HG03280 (cell line): ENCODE measurements around the gene MACF1.
"Not testable (repeated sequence)": the region's sequence is repeated elsewhere in the genome, so short reads cannot be mapped to it uniquely, and the experiment has no call there.

Experiments
- ATAC-seq: cut with Tn5 transposase; IDR thresholded peaks from one replicate; pipeline ENCODE4 v1.9.1; 2021; ENCODE audit warnings: mild to moderate bottlenecking, moderate library complexity; ENCODE audit not compliant: unreplicated experiment

Gene MACF1

GRCh38 chr1:39450041-39450440, 245.5 kb downstream of the MACF1 start:
- ATAC-seq = not testable (repeated sequence)

DNA sequence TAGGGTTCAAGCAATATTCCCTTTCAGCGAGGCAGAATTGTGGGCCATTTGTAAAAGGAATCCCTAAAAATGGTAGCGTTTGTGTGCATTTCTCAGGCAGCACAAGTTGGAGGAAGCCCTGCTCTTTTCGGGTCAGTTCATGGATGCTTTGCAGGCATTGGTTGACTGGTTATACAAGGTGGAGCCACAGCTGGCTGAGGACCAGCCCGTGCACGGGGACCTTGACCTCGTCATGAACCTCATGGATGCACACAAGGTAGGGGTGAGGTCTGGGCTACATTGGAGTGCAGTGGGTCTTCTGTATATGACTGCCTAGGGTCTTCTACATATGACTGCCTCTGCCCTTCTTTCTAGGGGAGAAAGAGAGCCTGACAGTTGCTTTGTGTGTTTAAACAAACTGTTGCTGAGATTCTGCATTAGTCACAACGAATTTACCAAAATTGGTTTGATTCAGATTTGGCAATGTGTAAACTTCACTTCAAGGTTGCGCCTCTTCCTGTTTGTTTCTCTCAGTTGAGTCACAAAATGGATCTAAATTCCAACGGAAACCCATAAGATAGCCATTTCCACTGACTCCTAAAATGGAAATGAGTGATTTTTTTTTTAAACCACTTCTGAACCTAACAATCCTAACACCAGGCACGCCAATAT, 246.6 kb downstream of the MACF1 start:
- ATAC-seq = no peak

GRCh38 chr1:39452081-39452480, 247.6 kb downstream of the MACF1 start:
- no peak for ATAC-seq

GRCh38 chr1:39452540-39452939, 248.0 kb downstream of the MACF1 start:
- no peak for ATAC-seq

GRCh38 chr1:39453603-39454002, 249.1 kb downstream of the MACF1 start:
- no peak for ATAC-seq

GRCh38 chr1:39458991-39459390, 254.5 kb downstream of the MACF1 start:
- no peak for ATAC-seq

- no peak for ATAC-seq
Measured at GRCh38 chr1:39462074-39462473, 257.6 kb downstream of the MACF1 start.

DNA sequence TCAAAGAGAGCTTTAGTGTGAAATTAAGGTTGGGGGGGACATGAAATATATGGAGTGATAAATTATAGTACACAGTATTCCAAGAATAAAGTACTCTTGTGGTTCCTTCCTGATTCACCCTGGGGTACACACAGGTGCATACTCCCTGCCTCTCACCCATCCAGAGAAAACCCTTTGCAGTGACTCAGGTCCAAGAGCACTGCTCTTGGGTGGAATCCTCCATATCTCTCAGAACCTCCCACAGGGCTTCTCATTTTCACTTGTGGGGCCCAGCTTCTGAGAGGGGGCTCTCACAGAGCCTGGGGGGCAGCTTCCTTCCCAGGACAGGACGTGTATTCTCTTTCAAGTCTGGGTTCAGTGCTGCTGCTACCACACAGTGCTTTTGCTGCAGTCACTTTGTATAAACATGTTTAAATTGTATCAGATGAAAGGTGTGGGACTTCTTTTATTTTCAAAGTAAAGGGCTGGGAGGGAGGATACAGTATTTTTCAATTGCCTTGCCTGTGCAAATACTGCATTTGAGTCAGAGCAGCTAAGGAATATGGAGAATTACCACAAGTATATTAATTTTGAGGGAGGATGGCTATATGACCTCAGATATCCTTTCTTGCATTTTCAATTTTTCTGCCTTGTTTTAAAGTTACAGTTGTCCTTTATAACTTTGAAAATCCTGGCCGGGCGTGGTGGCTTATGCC, 262.1 kb downstream of the MACF1 start:
- no peak for ATAC-seq

- not testable (repeated sequence) for ATAC-seq
Measured at GRCh38 chr1:39467108-39467720, 262.7 kb downstream of the MACF1 start.

DNA sequence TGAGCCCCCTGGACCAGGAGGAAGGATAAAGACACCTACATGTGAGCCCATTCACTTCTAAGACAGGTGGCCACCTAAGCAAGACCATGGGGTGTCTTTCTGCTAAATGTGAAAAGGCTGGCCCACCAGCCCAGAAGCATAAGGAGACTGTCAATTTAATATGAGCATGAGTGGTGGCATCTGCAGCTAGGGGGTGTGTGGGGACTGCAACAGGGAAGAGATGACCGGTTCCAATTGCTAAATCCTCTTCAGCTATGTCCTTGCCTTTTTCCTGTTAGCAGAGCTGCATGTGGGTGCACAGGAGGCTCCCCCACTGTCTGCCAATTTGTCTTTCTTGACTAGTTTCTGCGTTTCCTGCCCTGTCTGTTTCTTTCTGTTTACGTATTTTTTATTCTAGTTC, 264.7 kb downstream of the MACF1 start:
- no peak for ATAC-seq

GRCh38 chr1:39470040-39470439, 265.5 kb downstream of the MACF1 start:
- no peak for ATAC-seq

GRCh38 chr1:39472826-39473225, 268.3 kb downstream of the MACF1 start:
- no peak for ATAC-seq

DNA sequence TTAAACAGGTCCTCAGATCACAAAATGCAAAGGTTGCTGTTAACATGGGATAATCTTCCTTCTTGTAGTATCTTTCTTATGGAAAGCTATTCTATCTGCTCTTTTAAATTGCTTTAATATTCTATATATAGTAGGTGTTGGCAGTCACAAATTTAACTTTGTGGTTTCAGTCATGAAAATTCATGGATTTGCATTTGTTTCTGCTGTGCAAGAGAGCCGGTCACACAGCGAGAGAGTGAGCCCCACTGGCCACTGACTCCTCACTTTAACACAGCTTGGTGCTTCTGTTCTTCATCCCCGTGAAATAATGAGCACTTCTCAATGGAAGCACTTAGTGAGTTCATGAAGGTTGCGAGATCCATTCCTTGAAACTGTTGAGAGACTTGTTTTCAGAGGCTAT, 268.8 kb downstream of the MACF1 start:
- no peak for ATAC-seq

DNA sequence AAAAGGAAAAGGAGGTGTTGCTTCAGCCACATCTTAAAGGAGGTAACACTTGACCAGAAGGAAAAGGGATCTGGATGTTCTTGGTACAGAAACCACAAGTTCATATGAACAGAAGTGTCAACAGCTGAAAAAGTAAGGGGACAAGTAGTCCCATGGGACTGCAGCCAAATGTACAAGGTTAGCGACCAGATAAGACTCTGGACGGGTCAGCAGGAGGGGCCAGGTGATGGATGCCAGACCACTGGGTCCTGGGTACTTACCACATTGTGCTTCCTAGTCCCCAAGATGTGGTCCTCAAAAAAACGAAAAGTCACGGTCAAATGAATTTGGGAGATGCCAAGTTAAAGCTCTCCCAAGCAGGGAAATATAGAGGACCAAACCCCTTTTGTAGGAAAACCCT, 270.3 kb downstream of the MACF1 start:
- ATAC-seq = no peak

GRCh38 chr1:39475551-39475950, 271.1 kb downstream of the MACF1 start:
- ATAC-seq = not testable (repeated sequence)

DNA sequence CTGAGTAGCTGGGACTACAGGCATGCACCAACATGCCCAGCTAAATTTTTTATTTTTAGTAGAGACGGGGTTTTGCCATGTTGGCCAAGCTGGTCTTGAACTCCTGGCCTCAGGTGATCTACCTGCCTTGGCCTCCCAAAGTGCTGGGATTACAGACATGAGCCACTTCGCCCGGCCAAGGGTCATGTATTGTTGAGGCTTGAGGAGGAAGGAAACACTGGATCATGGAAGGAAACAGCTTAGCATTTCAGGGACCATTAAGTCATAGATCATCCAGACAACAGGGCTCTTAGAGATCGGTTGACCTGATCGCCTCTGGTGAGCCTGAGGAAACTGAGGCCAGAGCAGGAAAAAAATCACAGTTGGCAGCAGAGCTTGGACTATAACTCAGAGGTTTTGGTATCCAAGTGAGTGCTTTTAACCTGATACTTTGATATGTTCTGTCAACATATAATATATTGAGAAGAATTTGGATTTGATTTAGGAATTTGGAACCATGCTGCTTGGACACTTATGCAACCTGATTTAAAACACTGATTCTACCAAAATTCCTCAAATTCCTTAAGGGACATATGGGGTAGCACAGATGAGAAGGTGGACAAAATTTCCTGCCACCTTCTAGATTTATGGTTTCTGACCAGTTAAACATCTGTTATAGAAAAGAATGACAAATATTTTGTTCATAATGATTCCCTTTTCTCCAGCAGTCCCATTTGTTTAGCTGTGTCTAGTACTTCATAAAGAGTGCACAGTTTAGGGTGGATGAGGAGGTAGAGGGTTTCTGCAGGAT, 273.8 kb downstream of the MACF1 start:
- no peak for ATAC-seq

DNA sequence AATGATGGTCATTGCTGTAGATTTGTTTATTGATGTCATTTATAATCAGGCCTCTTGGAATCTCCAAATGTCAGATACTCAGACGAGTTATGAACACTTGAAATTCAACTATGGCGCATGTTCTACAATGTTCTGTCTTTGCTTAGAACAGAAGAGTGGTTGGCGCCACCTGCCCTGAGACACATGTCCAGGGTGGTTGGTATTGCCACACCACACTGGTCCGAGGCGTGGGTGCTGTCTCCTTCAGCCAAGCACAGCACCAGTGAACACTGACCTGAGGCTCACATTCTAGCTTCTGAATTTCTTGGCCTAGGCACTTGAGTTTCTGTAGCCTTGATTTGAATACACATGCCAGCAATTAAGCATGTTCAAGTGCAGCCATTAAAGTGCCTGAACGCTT, 276.8 kb downstream of the MACF1 start:
- no peak for ATAC-seq

- no peak for ATAC-seq
Measured at GRCh38 chr1:39483276-39483675, 278.8 kb downstream of the MACF1 start.

DNA sequence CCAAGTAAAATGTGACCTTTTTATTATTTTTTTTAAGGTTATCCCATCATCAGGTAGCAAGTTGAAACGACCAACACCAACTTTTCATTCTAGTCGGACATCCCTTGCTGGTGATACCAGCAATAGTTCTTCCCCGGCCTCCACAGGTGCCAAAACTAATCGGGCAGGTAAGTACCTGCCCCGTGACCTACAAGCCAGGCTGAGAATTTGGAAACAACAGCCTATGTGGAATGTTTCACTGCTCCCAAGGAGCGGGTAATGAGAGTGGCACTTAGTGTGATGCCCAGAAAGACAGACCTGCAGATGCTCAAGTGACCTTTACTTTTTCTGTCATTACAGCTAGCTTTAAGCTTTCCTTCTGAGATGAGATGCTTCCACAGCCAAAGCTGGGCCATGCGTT, 280.1 kb downstream of the MACF1 start:
- ATAC-seq = no peak

DNA sequence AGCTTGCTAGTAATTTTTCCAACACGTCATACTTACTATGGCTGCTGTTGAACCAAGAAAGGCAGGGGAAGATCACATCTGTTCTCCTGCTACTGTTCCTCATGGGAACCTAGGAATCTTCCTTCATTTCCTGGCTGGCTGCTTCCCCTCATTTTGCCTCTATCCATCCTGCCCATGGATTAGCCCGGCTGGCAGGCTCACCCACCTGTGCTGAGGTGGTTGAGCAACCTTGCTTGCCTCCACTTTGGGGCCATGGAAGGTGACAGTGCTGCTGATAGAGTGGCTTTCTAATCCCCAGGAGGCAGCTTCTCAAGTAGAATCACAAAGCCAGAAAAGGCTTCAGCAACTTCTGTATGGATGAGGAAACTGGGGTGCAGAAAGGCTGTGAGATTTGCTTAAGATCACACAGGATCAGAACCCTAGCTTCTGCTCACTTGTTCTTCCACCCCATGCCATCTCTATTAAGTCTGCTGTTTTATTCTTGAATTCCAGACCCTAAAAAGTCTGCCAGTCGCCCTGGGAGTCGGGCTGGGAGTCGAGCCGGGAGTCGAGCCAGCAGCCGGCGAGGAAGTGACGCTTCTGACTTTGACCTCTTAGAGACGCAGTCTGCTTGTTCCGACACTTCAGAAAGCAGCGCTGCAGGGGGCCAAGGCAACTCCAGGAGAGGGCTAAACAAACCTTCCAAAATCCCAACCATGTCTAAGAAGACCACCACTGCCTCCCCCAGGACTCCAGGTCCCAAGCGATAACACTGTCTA, 280.7 kb downstream of the MACF1 start:
- ATAC-seq = no peak
